A673 (cell line): ENCODE measurements around the gene ADAMTS14.

ENCODE experiments used
- EZH2 ChIP-seq: fragments of 200-600 bp; sonication (generic); IDR thresholded peaks from 2 replicates; pipeline ENCODE4 v1.6.1; 2017; ENCODE audit warnings: borderline replicate concordance, low read depth, mild to moderate bottlenecking, mixed read lengths, antibody characterized with exemption, low read length; ENCODE audit not compliant: poor library complexity, severe bottlenecking
- TF ChIP-seq, protein P1 (sequence below): fragments of 300-800, 200-600 bp; sonication (generic); conservative IDR thresholded peaks from 2 replicates; pipeline ENCODE4 v1.5.1; 2017; ENCODE audit warnings: low read depth, mild to moderate bottlenecking, antibody characterized with exemption, low read length, moderate library complexity, mixed read lengths

DNA sequence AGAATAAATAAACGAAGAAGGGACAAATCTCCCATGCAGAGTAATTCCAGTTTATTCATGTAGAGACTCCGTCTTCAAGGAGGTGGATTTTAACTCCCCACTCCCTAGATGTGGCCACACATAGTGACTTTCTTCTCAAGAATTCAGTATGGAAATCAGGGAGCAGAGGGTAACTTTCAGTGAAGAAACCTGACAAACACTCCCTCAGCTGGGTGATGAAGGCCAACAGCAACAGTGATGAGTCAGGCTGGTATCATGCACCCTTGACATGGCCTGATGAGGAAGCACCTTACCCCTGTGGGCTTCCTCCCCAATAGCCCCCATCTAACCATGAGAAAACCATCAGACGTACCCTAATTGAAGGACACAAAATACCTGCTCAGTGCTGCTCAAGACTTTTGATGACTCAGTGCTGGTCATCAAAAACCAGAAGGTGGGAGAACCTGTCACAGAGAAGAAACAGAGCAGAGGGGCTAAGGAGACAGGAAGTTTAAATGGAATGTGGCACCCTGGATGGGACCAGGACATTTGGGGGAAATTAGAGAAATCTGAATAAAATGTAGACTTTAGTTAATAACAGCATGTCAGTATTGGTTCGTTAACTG, 50.6 kb downstream of the ADAMTS14 start:
- TF ChIP-seq, protein P1, sequence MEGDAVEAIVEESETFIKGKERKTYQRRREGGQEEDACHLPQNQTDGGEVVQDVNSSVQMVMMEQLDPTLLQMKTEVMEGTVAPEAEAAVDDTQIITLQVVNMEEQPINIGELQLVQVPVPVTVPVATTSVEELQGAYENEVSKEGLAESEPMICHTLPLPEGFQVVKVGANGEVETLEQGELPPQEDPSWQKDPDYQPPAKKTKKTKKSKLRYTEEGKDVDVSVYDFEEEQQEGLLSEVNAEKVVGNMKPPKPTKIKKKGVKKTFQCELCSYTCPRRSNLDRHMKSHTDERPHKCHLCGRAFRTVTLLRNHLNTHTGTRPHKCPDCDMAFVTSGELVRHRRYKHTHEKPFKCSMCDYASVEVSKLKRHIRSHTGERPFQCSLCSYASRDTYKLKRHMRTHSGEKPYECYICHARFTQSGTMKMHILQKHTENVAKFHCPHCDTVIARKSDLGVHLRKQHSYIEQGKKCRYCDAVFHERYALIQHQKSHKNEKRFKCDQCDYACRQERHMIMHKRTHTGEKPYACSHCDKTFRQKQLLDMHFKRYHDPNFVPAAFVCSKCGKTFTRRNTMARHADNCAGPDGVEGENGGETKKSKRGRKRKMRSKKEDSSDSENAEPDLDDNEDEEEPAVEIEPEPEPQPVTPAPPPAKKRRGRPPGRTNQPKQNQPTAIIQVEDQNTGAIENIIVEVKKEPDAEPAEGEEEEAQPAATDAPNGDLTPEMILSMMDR, result no peak
- no peak for TF ChIP-seq EZH2
